Adrenal gland (tissue), 5 donors: ENCODE measurements around the gene PDLIM5.

Experiments used
- POLR2A ChIP-seq, 2 donors: fragments of 450-650 bp; IDR thresholded peaks; one replicate each; pipeline ENCODE4 v1.6.1; 2017; ENCODE audit warnings: antibody characterized with exemption in 2 of 2, mild to moderate bottlenecking in 2 of 2, moderate library complexity in 1 of 2
- TF ChIP-seq, protein P1 (sequence below), 6 experiments: fragments of 450-650 bp in 4 of 6; fragments of 200-600 bp in 2 of 6; sonication (generic) in 1 of 6; IDR thresholded peaks; 1 replicate in 5 of 6; 2 replicates in 1 of 6; pipeline versions ENCODE4 v1.5.1 to v1.8.0; 2016 to 2021; ENCODE audit warnings: antibody characterized with exemption in 6 of 6, mild to moderate bottlenecking in 2 of 6, moderate library complexity in 1 of 6
- donor health status: DM: no; HTN: no; CAD: no.

DNA sequence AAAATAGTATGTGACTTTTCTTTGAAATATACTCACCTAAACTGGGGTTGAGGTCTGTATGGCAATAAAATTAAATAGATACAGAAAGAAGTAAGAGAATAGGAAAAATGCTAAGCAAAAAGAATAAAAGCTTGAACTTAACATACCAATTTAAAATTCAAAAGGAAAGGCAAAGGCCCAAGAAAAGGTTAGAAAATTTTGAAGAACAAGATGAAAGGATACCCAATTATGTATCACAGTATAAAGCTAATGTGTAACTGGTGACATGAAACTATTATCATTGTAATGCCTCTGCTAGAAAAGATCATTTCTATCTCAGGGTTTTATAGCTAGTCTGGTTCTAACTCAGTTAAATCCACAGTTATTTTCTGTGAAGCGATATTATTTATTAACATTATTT is 99.1 kb downstream of the PDLIM5 start:
- TF ChIP-seq, protein P1, sequence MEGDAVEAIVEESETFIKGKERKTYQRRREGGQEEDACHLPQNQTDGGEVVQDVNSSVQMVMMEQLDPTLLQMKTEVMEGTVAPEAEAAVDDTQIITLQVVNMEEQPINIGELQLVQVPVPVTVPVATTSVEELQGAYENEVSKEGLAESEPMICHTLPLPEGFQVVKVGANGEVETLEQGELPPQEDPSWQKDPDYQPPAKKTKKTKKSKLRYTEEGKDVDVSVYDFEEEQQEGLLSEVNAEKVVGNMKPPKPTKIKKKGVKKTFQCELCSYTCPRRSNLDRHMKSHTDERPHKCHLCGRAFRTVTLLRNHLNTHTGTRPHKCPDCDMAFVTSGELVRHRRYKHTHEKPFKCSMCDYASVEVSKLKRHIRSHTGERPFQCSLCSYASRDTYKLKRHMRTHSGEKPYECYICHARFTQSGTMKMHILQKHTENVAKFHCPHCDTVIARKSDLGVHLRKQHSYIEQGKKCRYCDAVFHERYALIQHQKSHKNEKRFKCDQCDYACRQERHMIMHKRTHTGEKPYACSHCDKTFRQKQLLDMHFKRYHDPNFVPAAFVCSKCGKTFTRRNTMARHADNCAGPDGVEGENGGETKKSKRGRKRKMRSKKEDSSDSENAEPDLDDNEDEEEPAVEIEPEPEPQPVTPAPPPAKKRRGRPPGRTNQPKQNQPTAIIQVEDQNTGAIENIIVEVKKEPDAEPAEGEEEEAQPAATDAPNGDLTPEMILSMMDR (IDR thresholded peaks at IDR 0.05), result no peak
- TF ChIP-seq POLR2A (IDR thresholded peaks at IDR 0.05), result no peak
